ENCODE results near the gene AMFR.

AMFR gene

DNA sequence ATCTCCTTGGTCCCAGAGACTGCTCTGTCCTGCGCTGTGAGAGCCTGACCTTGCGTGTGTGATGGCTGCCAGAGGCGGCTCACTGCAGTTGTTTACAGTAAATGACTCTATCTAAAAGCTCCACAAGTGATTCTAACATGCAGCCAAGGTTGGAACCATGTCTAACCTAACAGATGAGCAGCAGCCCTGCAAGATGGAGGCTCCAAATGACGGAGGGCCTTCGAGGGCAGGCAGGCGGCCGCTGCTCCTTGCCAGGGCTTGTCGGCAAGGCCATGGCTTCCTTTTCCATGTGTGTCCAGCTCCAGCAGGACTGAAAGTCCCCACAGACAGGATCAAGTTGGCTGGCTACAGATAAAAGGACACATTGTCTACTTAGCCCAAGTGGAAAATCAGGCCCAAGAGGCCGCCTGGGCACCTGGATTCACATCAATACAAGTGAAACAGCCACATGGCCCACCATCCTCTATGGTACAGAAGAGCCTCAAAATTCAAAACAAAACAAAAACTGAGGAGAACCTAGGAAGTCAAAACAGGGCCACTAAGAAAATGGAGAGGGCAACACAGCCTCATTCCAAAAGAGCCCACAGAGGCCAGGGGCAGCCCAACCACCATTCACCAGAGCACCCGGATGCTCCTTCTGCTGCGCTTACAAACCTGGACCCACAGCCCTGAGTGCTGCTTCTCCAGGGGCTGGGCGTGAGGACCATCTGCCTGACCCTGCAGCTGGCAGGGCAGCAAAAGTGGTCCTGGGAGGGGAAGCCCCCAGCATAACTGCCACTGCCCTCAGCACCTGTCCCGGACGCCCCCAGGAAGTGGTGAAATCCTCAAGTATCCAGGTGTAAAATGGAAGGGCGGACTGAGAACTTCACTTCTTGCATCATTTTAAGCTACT is 65.0 kb downstream of the AMFR start:
- DNase-seq = no peak

DNA sequence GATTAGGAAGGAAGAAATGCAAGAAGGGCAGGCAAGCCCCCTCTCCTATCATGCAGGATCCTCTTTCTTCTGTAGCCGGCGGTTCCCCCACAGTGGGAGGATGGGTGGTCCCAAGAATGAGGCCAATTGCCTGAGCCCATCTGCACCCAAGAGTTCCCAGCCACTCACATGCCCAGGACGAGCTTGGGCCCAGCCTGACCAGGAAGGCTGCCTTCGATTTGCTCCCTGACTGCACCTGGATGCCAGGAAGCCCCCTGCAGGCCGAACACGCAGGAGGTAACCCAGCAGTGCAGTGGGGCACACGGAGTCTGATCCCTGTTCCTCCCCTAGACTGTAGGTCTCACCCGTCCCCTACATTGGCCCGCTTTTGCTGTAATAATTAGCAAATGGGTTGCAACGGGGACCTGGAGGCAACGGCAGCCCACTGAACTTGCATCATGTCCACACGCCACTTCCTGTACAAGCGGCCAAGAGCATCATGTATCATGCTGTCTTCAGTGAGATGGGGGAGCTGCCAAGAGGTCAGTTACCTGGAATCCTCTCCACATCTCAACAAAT is 67.5 kb downstream of the AMFR start:
- no peak for DNase-seq

DNA sequence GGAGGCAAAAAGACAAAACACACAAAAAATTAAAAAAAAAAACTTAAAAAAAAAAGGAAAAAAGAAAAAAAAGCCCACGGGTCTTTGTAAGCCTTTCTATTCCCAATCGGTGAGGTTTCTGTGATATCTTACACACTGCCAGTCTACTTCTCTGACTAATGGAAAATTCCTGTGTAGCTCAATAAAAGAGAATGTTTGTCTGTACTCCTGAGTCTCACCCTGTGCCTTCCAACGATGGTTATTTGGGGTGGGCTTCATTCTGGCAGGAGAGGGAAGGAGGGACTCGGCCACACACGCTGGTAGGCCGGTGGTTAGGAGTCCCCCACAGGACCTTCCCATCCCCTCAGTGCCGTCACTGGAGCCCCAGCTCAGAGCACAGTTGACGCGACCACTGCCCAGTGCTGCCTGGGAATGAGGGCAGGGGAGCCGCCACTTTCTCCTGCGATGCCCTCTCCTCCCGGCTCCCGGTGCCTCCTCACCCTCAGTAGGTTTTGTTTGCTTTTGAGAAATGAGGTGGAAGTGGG is 68.0 kb downstream of the AMFR start:
- DNase-seq = no peak

DNA sequence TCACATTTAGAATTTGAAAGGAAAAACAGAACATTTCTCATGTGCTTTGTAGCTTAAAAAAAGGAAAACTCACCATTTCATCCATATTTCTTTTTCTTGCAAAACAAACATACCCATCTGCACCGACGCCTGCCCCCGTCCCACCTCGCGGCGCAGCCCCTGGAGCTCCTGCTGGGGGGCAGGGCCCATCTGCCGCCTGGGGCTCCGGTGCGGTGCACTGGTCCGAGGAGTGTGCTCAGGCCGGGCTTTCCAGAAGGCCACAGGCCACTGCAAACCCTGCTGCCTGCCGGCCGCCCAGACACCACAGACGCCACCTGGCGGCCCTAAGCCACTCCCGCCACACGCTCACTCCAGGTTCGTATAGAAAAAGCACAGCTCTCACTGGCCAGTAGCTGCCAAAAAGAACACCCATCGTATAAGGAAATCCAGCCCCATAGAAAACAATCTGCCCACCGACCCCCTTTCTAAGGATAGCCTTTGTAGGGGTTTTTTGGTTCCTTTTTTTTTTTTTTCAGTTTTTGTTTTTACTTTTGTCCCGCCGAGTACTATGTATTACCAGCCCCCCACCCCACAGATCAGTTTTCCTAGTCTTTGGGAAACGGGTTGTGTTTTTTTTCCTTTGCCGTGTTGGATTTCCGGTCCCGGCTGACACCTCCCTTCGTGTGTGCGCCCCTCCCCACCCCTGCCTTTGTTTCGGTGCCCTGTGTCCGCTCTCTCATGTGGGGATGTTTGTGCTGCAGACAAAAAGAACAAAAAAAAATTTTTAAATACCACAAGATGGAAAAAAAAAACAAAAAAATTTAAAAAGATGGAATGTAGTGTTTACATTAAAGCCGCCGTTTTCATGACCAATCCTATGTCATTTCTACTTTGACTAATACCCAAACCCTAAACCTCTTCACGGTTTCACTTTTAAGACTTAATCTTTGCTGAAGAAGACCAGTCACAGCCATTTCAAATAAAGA is 68.8 kb downstream of the AMFR start:
- DNase-seq = peak; percentile 88

DNA sequence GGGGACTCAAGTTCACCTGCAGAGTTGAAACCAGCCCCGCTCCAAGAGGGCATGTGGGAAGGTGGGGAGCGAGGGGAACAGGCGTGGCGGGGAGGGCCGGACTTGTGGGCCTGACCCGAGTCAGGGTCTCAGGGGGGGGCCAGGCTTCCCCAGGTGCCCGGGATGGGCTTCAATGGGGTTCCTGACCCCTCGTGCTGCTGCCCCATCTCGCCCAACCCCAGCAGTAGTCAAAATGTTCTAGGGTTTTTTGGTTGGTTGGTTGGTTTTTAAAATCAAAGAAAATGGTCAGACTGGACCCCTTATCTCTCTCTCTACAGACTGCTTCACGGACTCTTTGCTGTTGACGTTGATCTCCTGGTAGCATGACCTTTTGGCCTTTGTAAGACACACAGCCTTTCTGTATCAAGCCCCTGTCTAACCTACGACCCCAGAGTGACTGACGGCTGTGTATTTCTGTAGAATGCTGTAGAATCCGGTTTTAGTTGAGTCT is 69.5 kb downstream of the AMFR start:
- DNase-seq = peak; percentile 26

DNA sequence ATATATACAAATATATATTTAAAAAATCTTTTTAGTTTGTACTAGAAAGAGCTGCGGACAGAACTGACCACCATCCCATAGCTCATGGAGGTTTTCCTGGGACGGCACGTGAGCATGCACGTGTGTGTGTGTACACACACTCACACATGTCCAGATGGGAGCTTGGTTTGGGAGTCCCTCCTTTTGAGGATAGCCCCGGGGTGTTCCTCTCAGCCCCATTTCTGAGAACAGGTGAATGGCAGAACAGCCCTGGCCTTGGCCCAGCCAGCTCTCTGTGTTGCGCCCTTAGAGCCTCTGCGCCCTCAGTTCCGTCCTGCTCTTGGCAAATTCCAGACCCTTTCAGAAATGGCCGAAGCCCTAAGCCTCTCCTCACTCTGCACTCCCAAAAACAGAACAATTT is 70.1 kb downstream of the AMFR start:
- DNase-seq = peak; percentile 25

DNA sequence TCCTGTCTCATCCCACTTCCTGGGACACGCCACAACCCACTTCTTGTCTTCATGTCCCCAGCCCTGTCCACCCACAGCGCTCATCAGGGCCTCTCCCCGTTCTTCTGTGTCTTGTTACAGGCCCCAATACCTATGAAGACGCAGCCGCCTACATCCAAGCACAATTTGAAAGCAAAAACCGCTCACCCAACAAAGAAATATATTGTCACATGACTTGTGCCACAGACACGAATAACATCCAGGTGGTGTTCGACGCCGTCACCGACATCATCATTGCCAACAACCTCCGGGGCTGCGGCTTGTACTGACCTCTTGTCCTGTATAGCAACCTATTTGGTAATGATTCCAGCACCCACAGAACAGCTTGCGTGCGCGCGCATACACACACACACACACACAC is 70.6 kb downstream of the AMFR start:
- DNase-seq = peak; percentile 15

DNA sequence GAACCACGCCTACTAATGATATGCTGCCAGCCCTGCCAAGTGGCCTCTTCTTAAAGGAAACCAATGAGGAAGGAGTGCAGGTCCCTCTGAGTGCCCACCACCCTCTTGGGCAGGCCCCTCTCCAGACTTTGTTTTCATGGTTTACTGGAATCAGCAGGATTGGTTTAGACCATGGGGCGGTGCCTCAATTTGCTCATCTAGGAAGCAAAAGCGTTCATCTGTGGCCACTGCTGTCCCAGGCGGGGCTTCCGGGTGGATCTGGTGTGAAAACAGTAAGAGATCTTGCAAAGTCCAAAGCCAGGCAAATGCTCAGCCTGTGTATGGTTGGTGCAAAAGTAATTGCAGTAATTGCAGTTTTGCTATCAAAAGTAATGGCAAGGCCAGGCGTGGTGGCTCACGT is 71.3 kb downstream of the AMFR start:
- no peak for DNase-seq

DNA sequence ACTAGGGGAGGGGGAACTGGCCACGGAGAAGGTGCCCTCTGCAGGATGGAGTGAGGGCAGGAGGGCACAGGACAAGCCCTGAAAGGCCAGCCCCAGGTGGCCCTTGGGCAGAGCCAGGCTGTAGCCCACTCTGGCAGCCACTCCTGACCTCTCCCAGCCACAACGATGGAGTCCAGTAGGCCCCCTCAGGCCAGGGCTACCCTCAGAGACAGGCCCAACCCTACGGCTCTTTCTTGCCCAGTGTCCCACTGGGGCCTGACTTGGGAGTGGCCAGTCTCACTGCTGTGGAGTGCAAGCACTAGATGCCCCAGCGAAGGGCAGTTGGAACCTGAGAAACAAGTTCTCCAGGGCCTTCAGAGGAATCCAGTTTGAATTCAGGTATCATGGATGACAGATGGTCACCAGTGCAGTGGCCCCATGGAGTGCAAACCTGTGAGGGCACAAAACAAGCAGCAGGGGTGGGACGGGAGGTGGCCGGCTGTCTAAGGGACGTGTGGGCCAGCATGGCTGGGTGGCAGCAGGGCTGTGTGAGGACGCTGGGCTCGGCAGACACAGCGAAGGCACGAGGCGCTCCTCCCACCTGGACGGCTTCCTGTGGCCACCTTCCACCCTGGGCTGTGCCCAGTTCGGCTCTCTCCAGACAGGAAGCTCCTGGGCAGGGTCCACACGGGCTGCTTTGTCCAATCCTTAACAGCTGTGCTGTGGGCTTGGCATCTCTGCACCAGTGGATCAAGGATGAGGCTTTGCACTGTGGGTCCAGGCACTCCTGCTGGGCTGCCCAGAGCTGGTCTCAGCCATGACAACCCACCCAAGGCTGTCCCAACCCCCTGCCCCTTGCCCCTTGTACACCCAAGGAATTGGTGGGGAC is 72.1 kb downstream of the AMFR start:
- DNase-seq = peak; percentile 9

DNA sequence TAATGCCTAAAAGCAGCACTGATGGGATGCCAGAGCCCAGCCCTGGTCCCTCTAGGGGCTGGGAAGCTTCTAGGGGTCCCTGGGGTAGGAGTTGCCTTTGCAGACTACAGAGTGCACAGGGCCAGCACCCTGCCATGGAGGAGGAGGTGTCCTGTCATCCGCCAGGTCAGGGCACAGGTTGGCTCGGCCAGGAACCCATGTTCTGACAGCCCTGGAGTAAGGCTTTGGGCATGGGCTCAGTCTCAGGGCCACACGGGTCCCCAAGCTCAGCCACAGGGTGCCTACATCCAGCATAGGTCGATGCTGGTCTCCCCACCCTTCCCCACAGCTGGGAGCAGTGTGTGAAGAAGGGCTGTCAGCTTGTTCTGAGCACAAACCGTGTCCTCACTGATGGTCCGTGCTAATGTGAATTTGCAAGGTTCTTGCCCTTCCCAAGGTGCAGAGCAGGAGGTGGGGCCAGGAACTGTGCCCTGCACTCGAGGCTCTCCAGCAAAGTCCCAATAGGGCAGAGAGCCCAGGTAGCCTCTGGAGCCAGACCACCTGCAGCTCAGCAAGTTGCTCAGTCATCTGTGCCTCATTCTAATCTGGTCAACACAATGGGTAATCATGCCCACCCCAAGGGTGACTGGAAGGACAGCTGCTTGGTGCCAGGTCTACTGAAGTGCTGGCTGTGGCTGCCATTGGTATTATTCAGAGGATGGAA is 72.8 kb downstream of the AMFR start:
- peak; percentile 10 for DNase-seq

DNA sequence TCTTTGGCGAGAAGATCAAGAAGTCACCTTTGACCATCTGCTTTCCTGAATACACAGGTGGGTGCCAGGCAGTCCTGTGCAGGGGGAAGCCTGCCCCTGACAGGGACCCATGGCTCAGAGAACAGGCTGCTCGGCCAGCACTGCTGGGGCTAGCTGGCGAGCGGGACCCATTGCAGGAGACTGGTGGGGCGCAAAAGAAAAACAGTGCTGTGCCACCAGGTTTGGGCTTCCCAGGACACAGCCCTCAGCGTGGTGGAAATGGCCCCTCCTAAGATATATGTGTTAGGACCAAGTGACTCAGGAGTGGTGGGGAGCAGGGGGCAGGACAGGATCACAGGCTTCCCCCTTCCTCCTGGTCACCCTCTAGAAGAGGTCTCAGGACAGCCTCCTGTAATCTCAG is 73.9 kb downstream of the AMFR start:
- DNase-seq = peak; percentile 13

DNA sequence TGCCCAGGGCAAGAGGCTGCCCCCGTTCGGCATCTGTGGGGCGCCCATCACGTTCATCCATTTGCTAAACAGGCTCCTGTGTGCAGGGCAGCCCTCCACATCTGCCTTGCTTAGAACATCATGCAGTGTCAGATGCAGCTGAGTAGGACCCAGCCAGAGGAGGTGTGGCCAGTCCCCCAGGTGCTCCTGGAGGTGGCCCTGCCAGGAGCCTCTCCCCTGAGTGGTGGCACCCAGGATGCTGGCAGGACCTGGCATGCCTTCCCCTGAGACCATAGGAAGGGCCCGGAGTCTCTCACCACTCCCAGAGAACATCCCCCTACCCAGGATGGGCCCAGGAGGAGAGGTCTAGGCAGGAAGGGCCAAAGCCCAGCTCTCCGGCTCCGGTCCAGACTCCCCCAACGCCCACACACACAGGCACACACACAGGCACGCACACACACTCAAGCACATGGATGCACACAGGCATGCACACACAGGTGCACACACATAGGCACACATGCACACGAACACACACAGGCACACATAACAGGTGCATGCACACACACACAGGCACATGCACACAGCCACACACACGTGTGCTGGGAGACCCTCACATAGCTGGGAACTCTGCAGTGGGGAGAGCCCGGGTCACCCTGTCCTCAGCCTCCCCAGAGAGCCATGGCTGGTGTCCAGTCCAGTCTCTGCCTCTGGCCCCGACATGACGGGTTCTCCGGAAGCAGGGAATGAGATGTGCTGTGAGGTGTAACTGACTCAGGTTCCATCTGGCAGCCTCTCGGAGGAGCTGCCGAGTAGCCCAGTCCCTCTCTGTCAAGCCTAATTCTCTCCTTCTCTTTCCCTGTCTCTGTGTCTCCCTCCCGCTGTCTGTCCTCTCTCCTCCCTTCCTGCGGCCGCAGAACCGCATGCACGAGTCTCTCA is 74.6 kb downstream of the AMFR start:
- DNase-seq = peak; percentile 15

DNA sequence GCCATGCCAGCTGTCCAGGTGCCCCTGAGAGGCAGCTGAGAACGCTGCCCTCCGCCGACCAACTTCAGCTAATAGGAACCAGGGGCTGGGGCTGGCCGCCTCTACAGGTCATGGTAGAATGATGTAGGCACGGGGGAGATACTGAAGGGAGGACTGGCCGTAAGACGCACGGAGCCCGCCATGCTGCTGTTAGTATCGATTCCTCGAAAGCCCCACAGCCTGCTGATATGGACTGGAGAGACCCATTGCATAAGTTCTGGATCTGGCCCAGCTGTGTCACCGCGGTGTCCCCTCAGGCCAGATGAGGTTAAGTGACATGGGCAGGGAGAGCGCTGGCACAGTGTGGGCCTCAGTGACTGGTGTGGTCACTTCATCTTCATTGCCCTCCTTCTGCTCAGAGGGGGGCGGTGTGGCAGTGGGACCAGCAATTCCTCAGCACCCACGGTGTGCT is 75.6 kb downstream of the AMFR start:
- peak; percentile 5 for DNase-seq

DNA sequence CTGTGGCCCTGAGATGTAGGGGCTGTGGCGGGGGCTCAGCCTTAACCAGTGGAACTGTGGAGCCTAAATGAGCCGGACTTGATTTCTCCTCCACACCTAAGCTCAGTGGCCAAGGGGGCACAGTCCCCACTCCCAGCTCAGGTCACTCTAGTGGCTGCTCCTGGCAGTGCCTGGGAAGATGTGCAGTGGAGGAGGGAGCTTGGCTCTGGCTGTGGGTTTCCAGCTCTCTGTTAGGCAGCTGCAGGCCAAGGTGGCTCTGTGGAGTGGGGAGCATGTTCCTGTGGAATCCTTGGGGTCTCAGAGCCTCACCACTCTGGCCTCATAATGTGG is 76.3 kb downstream of the AMFR start:
- peak; percentile 19 for DNase-seq

DNA sequence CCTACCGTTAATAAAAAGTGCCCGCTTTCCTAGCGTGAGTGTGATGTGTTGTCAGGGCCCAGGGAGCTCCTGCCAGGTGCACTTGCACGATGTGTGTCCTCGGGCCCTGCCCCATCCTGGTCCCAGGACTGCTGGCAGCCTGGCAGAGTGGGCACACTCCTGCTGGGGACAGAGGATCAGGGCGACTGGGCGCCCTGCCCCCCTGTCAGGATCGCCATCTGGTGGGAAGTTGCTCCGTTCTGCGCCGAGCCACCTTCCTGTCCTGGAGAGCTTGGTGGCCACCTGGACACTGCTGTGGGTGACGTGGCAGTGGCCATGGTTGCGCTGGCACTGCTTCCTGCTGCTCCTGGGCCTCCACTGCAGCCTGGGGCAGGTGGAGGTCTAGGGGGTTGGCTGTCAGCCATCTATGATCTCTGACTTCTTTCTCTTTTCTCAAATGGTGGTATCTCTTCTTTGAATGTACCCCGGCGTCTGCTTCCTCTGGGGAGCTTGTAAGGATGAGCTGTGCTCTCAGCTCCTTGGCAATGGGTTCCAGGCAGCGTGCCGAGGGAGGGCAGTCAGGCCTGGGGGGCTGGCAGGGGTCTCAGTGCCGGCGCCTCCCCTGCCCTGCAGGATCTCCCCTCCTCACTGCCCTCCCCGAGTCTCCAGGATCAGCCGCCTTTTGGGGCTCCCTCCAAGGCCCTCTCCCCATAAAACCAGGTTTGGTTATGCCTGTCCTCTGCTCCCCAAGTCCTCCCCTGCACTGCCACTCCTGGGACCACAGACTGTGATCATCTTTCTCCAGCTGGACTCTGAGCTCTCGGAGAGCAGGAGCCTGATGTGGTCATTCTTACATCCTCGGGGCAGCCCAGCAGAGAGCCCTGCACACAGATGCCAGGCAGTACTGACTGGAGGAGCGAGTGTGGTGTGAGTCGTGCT is 76.9 kb downstream of the AMFR start:
- peak; percentile 14 for DNase-seq

DNA sequence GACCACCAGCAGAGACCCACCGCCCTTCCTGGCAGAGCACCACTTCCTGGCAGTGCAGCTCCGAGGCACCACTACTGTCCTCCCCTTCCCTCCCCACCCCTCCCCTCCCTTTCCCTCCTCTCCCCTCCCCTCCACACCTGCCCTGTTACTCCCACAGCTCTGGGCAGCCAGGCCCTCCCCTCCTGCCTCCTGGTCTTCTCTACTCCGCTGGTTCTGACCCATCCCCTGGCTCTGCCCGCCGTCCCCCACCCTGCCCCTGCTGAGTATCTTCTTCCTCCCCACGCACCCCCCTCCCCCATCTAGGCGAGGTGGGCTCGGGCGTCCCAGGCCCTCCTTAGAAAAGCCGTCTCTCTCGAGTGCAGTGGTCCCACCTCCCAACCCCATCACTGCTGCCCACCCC is 77.7 kb downstream of the AMFR start:
- peak; percentile 20 for DNase-seq

DNA sequence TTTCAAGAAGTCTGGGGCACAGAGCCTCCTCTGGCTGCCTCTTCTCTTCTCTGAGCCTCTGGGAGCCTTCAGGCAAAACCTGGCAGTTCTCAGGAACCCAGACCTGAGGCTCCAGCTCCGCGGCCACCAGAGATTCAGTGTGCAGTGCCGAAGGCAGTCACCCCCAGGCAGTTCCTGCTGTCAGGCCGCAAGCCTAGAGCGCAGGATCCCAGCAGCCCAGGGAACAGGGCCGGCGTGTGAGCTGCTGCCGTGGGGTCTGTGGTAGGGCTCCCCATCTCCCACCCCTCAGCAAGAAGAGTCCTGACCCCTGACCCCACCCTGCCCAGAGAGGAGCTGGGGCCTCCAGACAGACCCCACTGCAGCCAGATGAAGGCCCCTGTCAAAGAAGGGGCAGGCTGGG is 78.2 kb downstream of the AMFR start:
- DNase-seq = peak; percentile 13

DNA sequence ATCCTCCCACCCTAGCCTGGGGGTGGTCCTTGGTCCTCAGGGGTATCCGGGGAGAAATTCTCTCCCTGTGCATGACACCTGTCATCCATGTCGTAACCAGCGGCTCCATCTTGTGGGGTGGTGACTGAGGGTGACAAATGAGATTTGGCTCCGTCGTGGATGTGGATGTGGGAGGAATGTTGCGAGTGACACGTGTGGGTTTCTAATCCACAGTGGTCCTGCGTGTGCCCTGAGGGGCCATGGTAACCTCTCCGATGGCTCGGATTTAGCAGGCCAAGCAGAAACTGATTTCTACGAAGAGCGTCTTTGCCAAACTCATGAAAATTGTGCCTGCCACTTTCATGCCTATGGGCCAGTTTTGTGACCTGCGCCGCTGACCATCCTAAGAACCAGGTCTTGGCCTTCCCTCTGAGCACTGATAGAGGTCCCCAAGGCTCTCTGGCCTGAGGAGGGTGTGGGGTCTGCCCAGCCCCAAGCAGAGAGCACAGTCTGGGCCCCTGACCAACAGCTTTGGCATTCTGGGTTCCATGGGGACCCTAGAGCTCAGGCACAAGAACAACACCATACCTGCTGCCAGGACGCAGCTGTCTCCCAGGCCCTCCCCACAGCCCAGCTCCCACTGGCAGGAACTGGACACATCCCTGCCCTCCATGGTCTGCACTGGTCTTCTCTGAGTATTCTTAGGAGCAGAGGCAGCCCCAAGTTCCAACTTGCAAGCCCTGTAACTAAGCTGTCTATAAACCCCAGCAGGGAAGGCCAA is 79.0 kb downstream of the AMFR start:
- peak; percentile 4 for DNase-seq

Data from left hindlimb (tissue), 1 donor.